ENCODE data around the gene FBXL4.

FBXL4 gene

GRCh38 chr6:98827295-98828159, 120.2 kb downstream of the FBXL4 start:
- Histone ChIP-seq H2BK5ac (ENCODE audit: low read depth, low read length, poor library complexity) (no peak overlapping the region), H2BK120ac (ENCODE audit: insufficient read depth, low read length, poor library complexity) (no peak overlapping the region), H3K4me2 (ENCODE audit: low read length) (peak overlapping the region; percentile 8), H2BK12ac (ENCODE audit: low read length) (no peak overlapping the region), H3K4me3 (ENCODE audit: low read depth, low read length) (no peak overlapping the region), H3K23ac (ENCODE audit: low read length) (no peak overlapping the region), H3K14ac (ENCODE audit: low read length) (no peak overlapping the region), H3K36me3 (ENCODE audit: control insufficient read depth in 1 of 2, insufficient read depth in 2 of 2, low read length in 2 of 2) (peaks cover 0 to 1% of the 10 kb centered on the region in 2 experiments), H2AFZ (ENCODE audit: insufficient read depth, low read length, poor library complexity) (no peak overlapping the region), H3K27me3 (ENCODE audit: insufficient read depth, low read length) (peaks cover 66% of the 10 kb centered on the region), H4K8ac (ENCODE audit: low read depth, low read length) (no peak overlapping the region), H3K79me2 (ENCODE audit: control insufficient read depth, insufficient read depth, low read length, poor library complexity) (no peaks in the 10 kb centered on the region), H3K9me3 (ENCODE audit: insufficient read depth, low read depth, low read length) (no peaks in the 10 kb centered on the region), H3K27ac (ENCODE audit: low read depth, low read length) (no peak overlapping the region), H4K91ac (ENCODE audit: low read depth, low read length) (no peak overlapping the region), H3K4me1 (ENCODE audit: control insufficient read depth in 1 of 2, insufficient read depth in 2 of 2, low read length in 2 of 2) (peaks cover 5 to 11% of the 10 kb centered on the region in 2 experiments), H4K12ac (ENCODE audit: low read depth, low read length) (no peak overlapping the region), H3K4ac (ENCODE audit: low read depth, low read length) (no peak overlapping the region), H3K9ac (ENCODE audit: low read length) (no peak overlapping the region), H2AK5ac (ENCODE audit: low read length) (no peak overlapping the region), H3K79me1 (ENCODE audit: low read length) (no peaks in the 10 kb centered on the region), H3K18ac (ENCODE audit: low read length) (no peak overlapping the region)
- no CpG with 5 or more reads among the region's 44 CpGs for WGBS (ENCODE audit: extremely low coverage, insufficient coverage, insufficient read length)
- no peak for DNase-seq

DNA sequence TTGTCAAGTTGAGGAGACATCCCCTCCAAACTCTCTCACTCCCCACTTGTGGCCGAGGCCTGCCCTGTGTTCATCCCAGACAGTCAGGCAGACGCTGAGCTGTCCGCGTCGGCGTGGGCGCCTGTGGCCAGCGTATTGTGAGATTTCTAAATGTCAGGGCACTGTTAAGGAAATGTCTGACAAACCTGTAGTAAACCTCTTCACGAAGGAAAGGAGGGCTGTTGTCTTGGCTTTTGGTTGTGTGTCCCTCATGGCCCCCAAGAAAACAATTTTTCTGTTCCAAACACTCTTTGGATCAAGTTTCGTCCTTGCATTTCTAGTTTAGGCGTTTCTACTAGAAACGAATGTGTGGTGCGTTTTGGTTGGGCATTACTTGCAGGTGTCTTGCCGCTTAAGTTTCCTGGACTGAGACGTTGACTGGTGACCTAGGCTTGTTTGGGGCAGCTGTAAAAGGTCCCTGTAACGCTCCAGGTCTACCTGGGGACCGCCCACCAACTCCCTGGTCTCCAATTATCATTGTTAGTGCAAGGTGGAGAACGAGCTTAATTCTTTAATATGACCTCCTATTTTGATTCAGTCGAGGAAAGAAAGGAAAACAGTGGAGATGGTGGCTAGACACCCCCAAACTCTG, 122.0 kb downstream of the FBXL4 start:
- Histone ChIP-seq H4K91ac (ENCODE audit: low read depth, low read length) (no peak overlapping the region), H2BK12ac (ENCODE audit: low read length) (no peak overlapping the region)
- no CpG with 5 or more reads among the region's 19 CpGs for WGBS (ENCODE audit: extremely low coverage, insufficient coverage, insufficient read length)

GRCh38 chr6:98824902-98825599, 122.7 kb downstream of the FBXL4 start:
- Histone ChIP-seq H4K8ac (ENCODE audit: low read depth, low read length) (no peak overlapping the region), H3K4me3 (ENCODE audit: low read depth, low read length) (no peak overlapping the region), H3K4me1 (ENCODE audit: control insufficient read depth in 1 of 2, insufficient read depth in 2 of 2, low read length in 2 of 2) (peaks cover 3% of the 10 kb centered on the region in 2 experiments), H2AK5ac (ENCODE audit: low read length) (no peak overlapping the region), H3K79me2 (ENCODE audit: control insufficient read depth, insufficient read depth, low read length, poor library complexity) (no peaks in the 10 kb centered on the region), H3K23ac (ENCODE audit: low read length) (no peak overlapping the region), H4K12ac (ENCODE audit: low read depth, low read length) (no peak overlapping the region), H3K14ac (ENCODE audit: low read length) (no peak overlapping the region), H3K79me1 (ENCODE audit: low read length) (no peaks in the 10 kb centered on the region), H3K4me2 (ENCODE audit: low read length) (peak overlapping the region; percentile 62), H3K27me3 (ENCODE audit: insufficient read depth, low read length) (peaks cover 47% of the 10 kb centered on the region), H3K9ac (ENCODE audit: low read length) (no peak overlapping the region), H2BK5ac (ENCODE audit: low read depth, low read length, poor library complexity) (no peak overlapping the region), H2BK120ac (ENCODE audit: insufficient read depth, low read length, poor library complexity) (no peak overlapping the region), H3K36me3 (ENCODE audit: control insufficient read depth in 1 of 2, insufficient read depth in 2 of 2, low read length in 2 of 2) (peaks cover 0 to 1% of the 10 kb centered on the region in 2 experiments), H3K9me3 (ENCODE audit: insufficient read depth, low read depth, low read length) (no peaks in the 10 kb centered on the region), H3K4ac (ENCODE audit: low read depth, low read length) (no peak overlapping the region), H3K27ac (ENCODE audit: low read depth, low read length) (no peak overlapping the region), H3K18ac (ENCODE audit: low read length) (no peak overlapping the region), H2BK12ac (ENCODE audit: low read length) (no peak overlapping the region), H4K91ac (ENCODE audit: low read depth, low read length) (no peak overlapping the region), H2AFZ (ENCODE audit: insufficient read depth, low read length, poor library complexity) (no peak overlapping the region)
- WGBS (ENCODE audit: extremely low coverage, insufficient coverage, insufficient read length), result no CpG with 5 or more reads among the region's 32 CpGs
- DNase-seq, result no peak

More for the DNA sequence above, 122.0 kb downstream of the FBXL4 start:
- Histone ChIP-seq H3K27ac (ENCODE audit: low read depth, low read length) (no peak overlapping the region), H3K9me3 (ENCODE audit: insufficient read depth, low read depth, low read length) (no peaks in the 10 kb centered on the region), H3K9ac (ENCODE audit: low read length) (no peak overlapping the region), H2BK5ac (ENCODE audit: low read depth, low read length, poor library complexity) (no peak overlapping the region), H4K12ac (ENCODE audit: low read depth, low read length) (no peak overlapping the region), H2AK5ac (ENCODE audit: low read length) (no peak overlapping the region), H3K27me3 (ENCODE audit: insufficient read depth, low read length) (peaks cover 49% of the 10 kb centered on the region), H3K36me3 (ENCODE audit: control insufficient read depth in 1 of 2, insufficient read depth in 2 of 2, low read length in 2 of 2) (peaks cover 0 to 1% of the 10 kb centered on the region in 2 experiments), H3K79me2 (ENCODE audit: control insufficient read depth, insufficient read depth, low read length, poor library complexity) (no peaks in the 10 kb centered on the region), H3K4ac (ENCODE audit: low read depth, low read length) (no peak overlapping the region), H3K4me1 (ENCODE audit: control insufficient read depth in 1 of 2, insufficient read depth in 2 of 2, low read length in 2 of 2) (peaks cover 3% of the 10 kb centered on the region in 2 experiments), H3K14ac (ENCODE audit: low read length) (no peak overlapping the region), H3K4me2 (ENCODE audit: low read length) (no peak overlapping the region), H3K4me3 (ENCODE audit: low read depth, low read length) (no peak overlapping the region), H2BK120ac (ENCODE audit: insufficient read depth, low read length, poor library complexity) (no peak overlapping the region), H4K8ac (ENCODE audit: low read depth, low read length) (no peak overlapping the region), H2AFZ (ENCODE audit: insufficient read depth, low read length, poor library complexity) (no peak overlapping the region), H3K79me1 (ENCODE audit: low read length) (no peaks in the 10 kb centered on the region), H3K18ac (ENCODE audit: low read length) (no peak overlapping the region), H3K23ac (ENCODE audit: low read length) (no peak overlapping the region)
- DNase-seq, result no peak

GRCh38 chr6:98824162-98824901, 123.4 kb downstream of the FBXL4 start:
- Histone ChIP-seq H4K12ac (ENCODE audit: low read depth, low read length) (no peak overlapping the region), H4K91ac (ENCODE audit: low read depth, low read length) (no peak overlapping the region)

More at GRCh38 chr6:98824162-98824901, 123.4 kb downstream of the FBXL4 start:
- Histone ChIP-seq H3K36me3 (ENCODE audit: control insufficient read depth in 1 of 2, insufficient read depth in 2 of 2, low read length in 2 of 2) (peaks cover 0 to 1% of the 10 kb centered on the region in 2 experiments), H3K18ac (ENCODE audit: low read length) (no peak overlapping the region), H3K4me3 (ENCODE audit: low read depth, low read length) (no peak overlapping the region), H3K4me1 (ENCODE audit: control insufficient read depth in 1 of 2, insufficient read depth in 2 of 2, low read length in 2 of 2) (peaks cover 3% of the 10 kb centered on the region in 2 experiments), H3K23ac (ENCODE audit: low read length) (no peak overlapping the region), H2AFZ (ENCODE audit: insufficient read depth, low read length, poor library complexity) (no peak overlapping the region), H3K9ac (ENCODE audit: low read length) (no peak overlapping the region), H3K4ac (ENCODE audit: low read depth, low read length) (no peak overlapping the region), H3K27ac (ENCODE audit: low read depth, low read length) (no peak overlapping the region), H2BK12ac (ENCODE audit: low read length) (no peak overlapping the region), H2BK5ac (ENCODE audit: low read depth, low read length, poor library complexity) (no peak overlapping the region), H3K79me1 (ENCODE audit: low read length) (no peaks in the 10 kb centered on the region), H3K27me3 (ENCODE audit: insufficient read depth, low read length) (peaks cover 47% of the 10 kb centered on the region), H4K8ac (ENCODE audit: low read depth, low read length) (no peak overlapping the region), H3K9me3 (ENCODE audit: insufficient read depth, low read depth, low read length) (no peaks in the 10 kb centered on the region), H3K14ac (ENCODE audit: low read length) (no peak overlapping the region), H2AK5ac (ENCODE audit: low read length) (no peak overlapping the region), H3K79me2 (ENCODE audit: control insufficient read depth, insufficient read depth, low read length, poor library complexity) (no peaks in the 10 kb centered on the region), H2BK120ac (ENCODE audit: insufficient read depth, low read length, poor library complexity) (no peak overlapping the region), H3K4me2 (ENCODE audit: low read length) (peak overlapping the region; percentile 62)
- DNase-seq, result no peak
- WGBS (ENCODE audit: extremely low coverage, insufficient coverage, insufficient read length), result no CpG with 5 or more reads among the region's 44 CpGs

Data from trophoblast cell (in vitro differentiated cells and primary cell).